Skeletal muscle satellite cell (primary cell): ENCODE data around the gene WNT3A.

Experiments used
- H3K27me3 ChIP-seq: 2 replicates; pipeline ENCODE4 v1.7.0; 2013; ENCODE audit warnings: low read length; ENCODE audit not compliant: control insufficient read depth, insufficient read depth
- H3K36me3 ChIP-seq: 2 replicates; pipeline ENCODE4 v1.7.0; 2013; ENCODE audit warnings: mild to moderate bottlenecking, control low read depth, low read length; ENCODE audit not compliant: insufficient read depth
- H3K4me1 ChIP-seq: 2 replicates; pipeline ENCODE4 v1.7.0; 2013; ENCODE audit warnings: low read length; ENCODE audit not compliant: control insufficient read depth, insufficient read depth
- H3K4me2 ChIP-seq: 2 replicates; pipeline ENCODE4 v1.7.0; 2013; ENCODE audit warnings: mild to moderate bottlenecking, low read length
- H3K4me3 ChIP-seq: 2 replicates; pipeline ENCODE4 v1.7.0; 2013; ENCODE audit warnings: low read length
- H3K9ac ChIP-seq: 2 replicates; pipeline ENCODE4 v1.7.0; 2013; ENCODE audit warnings: mild to moderate bottlenecking, low read depth, low read length, moderate library complexity
- H3K9me3 ChIP-seq: replicated peaks from 2 replicates; pipeline ENCODE4 v1.7.0; 2013; ENCODE audit warnings: mild to moderate bottlenecking, control low read depth, low read length

The WNT3A gene

DNA sequence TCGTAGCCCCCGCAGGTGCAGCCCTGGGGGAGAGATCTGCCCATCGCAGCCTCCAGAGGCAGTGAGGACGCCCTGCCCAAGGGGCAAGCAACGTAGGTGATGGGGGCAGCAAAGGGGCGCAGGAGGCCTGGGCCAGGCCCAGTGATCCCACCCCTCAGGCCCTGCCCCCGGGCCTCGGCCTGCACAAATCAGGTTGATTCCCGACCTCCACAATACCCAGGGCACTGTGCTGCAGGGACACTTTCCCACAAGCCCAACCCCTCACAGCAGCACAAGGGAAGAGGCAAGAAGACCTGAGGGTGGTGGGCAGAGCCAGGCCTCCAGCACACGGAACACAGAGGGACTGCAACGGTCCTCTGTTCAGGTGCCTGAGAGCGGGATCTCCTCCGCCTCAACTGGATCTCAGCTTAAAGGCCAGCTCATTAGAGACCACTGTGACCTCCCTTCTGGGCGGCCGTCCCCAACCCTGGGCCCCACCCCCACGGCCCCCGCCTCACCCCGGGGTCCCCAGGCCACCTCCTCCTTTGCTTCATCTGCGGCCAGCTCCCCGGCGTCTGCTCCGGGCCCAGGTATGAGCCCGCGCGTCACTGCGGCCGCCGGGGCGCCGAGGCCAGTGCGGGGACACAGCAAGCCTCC, 74.9 kb downstream of the WNT3A start:
- Histone ChIP-seq H3K4me1 (peaks cover 30% of the 10 kb centered on the region), H3K9me3 (no peaks in the 10 kb centered on the region), H3K4me3 (peak overlapping the region; percentile 97), H3K4me2 (peak overlapping the region; percentile 87), H3K36me3 (peaks cover 21% of the 10 kb centered on the region), H3K27me3 (no peaks in the 10 kb centered on the region), H3K9ac (peak overlapping the region; percentile 100)

DNA sequence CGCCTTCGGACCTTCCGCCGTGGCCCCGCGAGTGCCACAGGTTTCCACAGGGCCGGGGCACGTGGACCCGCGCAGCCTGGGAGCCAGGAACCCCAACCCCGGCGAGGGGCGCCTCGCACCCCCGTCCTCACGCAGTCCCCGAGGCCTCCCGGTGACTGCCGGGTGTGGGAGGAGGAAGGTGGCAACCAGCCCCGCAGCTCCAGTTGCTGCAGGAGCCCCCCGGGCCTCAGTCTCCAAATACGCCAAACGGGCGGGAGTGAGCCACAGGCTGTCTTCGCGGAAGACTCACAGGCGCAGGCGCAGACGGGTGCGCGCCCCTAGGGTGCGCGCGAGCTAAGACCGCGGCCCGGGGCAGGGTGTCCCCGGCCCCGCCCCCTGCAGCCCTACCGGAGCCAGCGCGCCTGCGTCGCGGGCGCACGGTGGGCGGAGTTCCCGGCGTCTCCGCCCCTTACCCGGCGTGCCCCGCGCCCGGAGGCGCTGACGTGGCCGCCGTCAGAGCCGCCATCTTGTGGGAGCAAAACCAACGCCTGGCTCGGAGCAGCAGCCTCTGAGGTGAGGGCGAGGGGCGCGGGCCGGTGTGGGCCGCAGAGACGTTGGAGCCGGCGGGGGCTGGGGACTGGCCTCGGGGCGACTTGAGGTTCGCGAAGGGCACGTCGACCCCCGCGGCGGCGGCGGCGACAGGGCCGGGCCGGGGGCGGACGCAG, 75.6 kb downstream of the WNT3A start, which contains the start of gene ARF1:
TSS of gene ARF1 (plus strand) at position 495 of the 704 bp plus-strand sequence. CDS start 14,407 bp downstream, outside the sequence.
- Histone ChIP-seq H3K9ac (peak within 1 kb of the TSS; percentile 100), H3K4me1 (peaks cover 36% of the 10 kb centered on the region), H3K9me3 (no peaks in the 10 kb centered on the region), H3K4me3 (peak within 1 kb of the TSS; percentile 97), H3K36me3 (peaks cover 21% of the 10 kb centered on the region), H3K27me3 (no peaks in the 10 kb centered on the region), H3K4me2 (peak within 1 kb of the TSS; percentile 96)

DNA sequence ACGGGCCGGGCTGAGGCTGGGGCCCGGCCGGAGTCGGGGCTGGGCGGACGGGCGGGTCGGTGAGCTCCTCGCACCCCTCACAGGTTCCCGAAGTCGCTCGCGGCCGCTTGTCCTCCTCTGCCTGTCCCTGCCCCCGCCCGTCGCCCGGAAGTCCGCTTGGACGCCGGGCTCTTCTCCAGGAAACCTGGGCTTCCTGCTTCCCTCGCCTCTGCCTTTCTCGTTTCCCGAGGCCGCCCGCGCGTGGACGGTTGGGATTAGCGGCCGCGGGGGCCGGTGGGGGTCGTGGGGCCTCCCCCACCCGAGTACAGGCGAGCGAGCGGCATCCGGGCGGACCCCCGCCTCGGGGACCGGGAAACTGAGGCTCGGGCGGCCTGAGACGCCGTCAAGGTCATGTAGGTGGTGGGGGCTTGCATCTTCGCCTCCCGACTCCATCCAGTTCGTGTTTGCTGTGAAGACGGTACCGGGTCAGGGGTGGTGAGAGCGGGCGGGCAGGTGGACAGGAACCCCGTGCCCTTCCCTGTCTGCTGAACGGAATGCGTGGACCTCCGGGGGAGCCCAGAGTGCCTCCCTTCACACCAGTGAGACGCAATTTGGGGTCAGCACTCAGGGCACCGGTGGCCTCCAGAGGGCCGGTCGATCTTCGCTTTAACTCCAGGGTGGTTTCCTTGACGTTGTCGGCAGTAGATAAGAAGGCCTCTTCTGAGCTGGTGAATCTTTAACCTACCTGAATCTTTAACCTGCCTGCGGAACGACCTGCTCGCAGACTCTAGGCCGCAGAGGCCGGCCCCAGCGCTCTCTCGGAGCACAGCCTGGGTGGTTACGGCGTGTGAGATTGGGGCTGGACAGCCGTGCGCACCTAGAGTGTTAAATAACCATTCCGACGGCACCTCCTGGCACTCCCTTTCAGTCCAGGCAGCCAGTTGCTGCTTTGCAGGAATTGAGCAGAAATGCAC, 76.4 kb downstream of the WNT3A start:
- H3K4me1 ChIP-seq = peaks cover 44% of the 10 kb centered on the region

DNA sequence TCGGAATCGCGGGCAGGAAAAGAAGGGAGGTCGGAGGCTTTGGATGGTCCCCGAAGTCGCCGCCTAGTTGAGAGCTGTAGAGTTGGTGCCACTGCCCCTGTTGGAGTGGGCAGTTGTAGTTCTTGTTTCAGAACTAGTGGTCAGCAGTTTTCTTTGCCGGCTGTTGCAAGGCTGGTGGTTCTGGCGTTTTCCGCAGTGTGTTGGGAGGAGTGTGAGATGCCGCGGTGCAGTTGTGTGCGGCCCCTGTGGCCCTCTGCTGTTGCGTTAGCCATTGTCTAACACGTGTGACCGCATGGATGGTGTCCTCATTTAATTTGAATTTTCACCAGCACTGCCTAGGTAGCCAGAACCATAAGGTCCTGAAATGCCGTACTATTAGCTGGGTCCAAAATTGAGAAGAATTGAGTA, 77.1 kb downstream of the WNT3A start:
- peak overlapping the region; percentile 97 for H3K4me3 ChIP-seq
- H3K9ac ChIP-seq = peak overlapping the region; percentile 100
- peak overlapping the region; percentile 96 for H3K4me2 ChIP-seq
- peaks cover 51% of the 10 kb centered on the region for H3K4me1 ChIP-seq
- peaks cover 31% of the 10 kb centered on the region for H3K36me3 ChIP-seq
- H3K9me3 ChIP-seq = no peaks in the 10 kb centered on the region
- H3K27me3 ChIP-seq = no peaks in the 10 kb centered on the region

More for the DNA sequence above, 76.4 kb downstream of the WNT3A start:
- Histone ChIP-seq H3K27me3 (no peaks in the 10 kb centered on the region), H3K4me2 (peak overlapping the region; percentile 96), H3K9me3 (no peaks in the 10 kb centered on the region), H3K36me3 (peaks cover 24% of the 10 kb centered on the region), H3K9ac (peak overlapping the region; percentile 100), H3K4me3 (peak overlapping the region; percentile 97)

DNA sequence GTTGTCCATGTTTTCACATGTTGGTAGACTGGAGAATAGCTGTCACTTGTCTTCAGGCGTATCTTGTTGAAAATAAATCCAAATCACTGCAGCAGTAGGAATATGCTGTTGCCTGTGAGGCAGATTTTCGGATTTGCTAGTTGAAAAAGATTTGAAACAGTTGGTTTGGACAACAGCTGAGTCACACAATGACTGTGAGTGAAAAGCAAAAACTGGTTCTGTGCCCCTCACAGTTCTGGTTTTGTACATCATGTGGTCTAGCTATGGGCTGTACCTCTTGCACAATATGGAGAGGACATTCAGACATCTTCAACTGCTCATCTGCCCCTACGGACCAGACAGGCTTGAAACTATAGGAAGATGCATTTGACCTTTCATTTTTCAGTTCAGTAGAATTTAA, 77.5 kb downstream of the WNT3A start:
- Histone ChIP-seq H3K4me1 (peaks cover 55% of the 10 kb centered on the region), H3K36me3 (peaks cover 31% of the 10 kb centered on the region), H3K27me3 (no peaks in the 10 kb centered on the region), H3K4me3 (peak overlapping the region; percentile 97), H3K4me2 (peak overlapping the region; percentile 96), H3K9me3 (no peaks in the 10 kb centered on the region), H3K9ac (peak overlapping the region; percentile 100)

DNA sequence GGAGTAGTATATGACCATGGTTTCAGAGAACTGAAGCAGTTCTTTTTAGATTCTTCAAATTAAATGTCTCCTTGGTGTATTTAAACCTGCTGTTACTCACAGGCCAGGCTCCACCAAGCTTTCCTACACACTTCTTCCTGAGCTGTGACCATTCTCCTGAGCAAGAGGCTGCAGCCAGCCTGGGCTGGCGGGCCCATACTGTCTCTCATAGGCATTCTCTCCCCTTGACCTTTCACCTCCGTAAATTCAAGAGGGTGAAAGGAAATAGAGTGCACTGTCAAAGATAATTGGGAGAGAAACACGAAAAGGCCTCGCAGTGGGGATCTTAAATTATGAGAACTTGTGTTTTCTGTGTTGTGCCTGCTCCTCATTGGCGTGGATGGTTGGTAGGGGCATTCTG, 78.0 kb downstream of the WNT3A start:
- H3K9ac ChIP-seq = peak overlapping the region; percentile 100
- H3K4me2 ChIP-seq = peak overlapping the region; percentile 96
- H3K9me3 ChIP-seq = no peaks in the 10 kb centered on the region
- peak overlapping the region; percentile 97 for H3K4me3 ChIP-seq
- peaks cover 60% of the 10 kb centered on the region for H3K4me1 ChIP-seq
- H3K36me3 ChIP-seq = peaks cover 32% of the 10 kb centered on the region
- H3K27me3 ChIP-seq = no peaks in the 10 kb centered on the region

DNA sequence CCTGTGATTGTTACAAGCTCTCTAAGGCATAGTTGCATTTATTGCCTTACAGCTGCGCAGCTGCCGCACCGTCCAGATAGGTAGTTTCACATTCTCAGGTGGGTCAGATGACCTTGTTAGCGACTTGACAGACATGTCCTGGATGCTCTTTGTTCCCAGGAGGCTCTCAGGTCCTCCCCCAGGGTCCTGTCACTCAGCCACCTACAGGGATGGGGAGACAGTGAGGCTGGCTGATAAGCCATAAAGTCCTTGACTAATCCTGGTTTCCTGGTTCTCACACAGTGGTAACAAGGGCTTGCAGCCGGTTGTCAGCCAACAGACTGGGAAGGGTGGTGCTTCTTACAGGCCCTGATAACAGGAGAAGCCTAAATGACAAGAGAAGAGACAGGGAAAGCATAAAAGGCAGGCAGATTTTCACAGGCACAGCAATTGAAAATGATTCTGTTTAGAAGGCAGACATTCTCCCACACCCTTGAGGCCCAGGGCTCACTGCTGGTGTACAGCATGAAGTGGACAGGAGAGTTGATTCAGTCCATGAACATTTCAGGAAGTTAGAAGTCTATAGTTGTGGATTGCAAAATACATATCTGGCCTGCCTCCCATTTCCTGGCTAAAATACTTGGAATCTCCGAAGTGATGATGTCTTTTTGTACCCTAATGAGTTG, 78.6 kb downstream of the WNT3A start:
- peak overlapping the region; percentile 100 for H3K9ac ChIP-seq
- peaks cover 36% of the 10 kb centered on the region for H3K36me3 ChIP-seq
- no peaks in the 10 kb centered on the region for H3K27me3 ChIP-seq
- H3K4me2 ChIP-seq = peak overlapping the region; percentile 96
- peaks cover 66% of the 10 kb centered on the region for H3K4me1 ChIP-seq
- peak overlapping the region; percentile 97 for H3K4me3 ChIP-seq
- H3K9me3 ChIP-seq = no peaks in the 10 kb centered on the region

DNA sequence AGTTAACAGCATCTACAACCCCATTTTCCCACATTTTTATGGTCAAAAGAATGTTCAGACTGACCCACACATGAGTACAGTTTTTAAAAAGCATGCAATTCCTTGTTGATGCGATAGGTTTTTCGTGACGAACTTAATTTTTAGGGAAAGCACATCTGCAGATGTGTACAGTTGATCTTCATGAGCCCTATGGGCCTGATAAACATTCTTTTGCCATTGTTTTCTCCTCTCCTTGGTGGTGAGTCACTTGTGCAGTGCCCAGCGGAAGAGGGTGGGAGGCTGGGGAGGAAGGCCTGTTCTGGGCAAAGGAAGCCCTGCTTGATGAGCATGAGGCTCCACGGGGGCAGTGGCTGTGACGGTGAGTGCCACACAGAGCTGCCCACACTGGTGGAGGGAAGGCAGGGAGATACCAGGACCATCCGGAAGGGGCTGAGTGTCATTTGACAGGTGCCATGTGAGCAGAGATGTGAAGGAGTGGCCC, 81.0 kb downstream of the WNT3A start:
- Histone ChIP-seq H3K27me3 (no peaks in the 10 kb centered on the region), H3K9ac (peak overlapping the region; percentile 52), H3K36me3 (peaks cover 59% of the 10 kb centered on the region), H3K4me2 (peak overlapping the region; percentile 96), H3K9me3 (no peaks in the 10 kb centered on the region), H3K4me3 (peak overlapping the region; percentile 44), H3K4me1 (peaks cover 73% of the 10 kb centered on the region)

DNA sequence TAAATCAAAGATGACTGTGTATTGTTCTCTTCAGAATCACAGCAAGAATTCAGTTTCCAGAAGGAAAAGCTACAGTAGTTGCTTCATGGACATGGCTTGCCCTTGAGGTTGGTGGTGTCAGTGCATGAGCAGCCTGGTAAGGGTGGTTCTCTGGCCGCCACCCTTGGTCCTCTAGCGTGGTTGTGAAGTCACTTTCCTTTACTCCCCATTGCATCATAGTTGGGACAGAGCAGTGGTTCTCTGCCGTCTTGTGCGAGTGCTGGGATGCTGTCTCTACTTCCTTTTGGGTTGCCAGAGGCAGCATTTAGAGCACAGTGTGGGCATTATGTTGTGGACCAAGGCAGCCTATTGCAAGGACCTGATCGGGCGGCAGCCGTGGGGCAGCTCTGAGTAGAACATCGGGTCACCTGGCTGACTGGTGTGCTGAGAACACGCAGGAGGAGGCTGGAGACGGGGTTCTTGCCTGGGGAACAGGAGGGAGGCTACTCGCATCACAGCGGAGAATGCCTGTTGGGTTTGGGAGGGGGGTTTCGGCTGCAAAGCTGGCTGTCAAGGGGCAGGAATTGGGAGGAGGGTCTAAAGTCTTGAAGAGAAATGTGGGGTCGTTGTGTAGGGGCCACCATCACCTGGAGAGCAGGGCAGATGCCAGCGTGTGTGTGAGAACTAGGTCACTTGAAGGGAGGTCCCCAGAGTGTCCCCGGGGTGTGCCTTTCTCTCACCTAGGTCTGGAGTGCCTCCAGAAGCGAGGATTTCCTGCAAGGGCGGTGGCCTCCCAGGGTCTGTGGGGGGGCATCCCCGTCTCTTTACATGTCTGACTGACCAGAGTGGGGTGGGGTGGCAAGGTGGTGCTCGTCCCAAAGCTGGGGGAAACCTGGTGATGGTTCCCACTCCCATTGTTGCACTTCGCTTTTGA, 82.0 kb downstream of the WNT3A start:
- peak overlapping the region; percentile 27 for H3K9ac ChIP-seq
- peak overlapping the region; percentile 96 for H3K4me2 ChIP-seq
- H3K4me3 ChIP-seq = no peak overlapping the region
- H3K9me3 ChIP-seq = no peaks in the 10 kb centered on the region
- H3K4me1 ChIP-seq = peaks cover 73% of the 10 kb centered on the region
- H3K36me3 ChIP-seq = peaks cover 59% of the 10 kb centered on the region
- H3K27me3 ChIP-seq = no peaks in the 10 kb centered on the region
